SU-DHL-6 (cell line): ENCODE measurements around the gene LAYN.

Experiments
- H2AFZ ChIP-seq: fragments of 200-600 bp; sonication (generic); 2 replicates; pipeline ENCODE4 v1.6.1; 2014; ENCODE audit warnings: low read depth, mild to moderate bottlenecking, moderate library complexity, mixed read lengths, antibody characterized with exemption, low read length; ENCODE audit not compliant: severe bottlenecking
- H3F3A ChIP-seq: fragments of 200-600 bp; shearing (Covaris generic); 2 replicates; pipeline ENCODE4 v1.6.0; 2016; ENCODE audit warnings: antibody characterized with exemption, mild to moderate bottlenecking; ENCODE audit not compliant: insufficient read depth
- H3K27ac ChIP-seq: fragments of 200-600 bp; sonication (generic); 2 replicates; pipeline ENCODE4 v1.5.1; 2016; ENCODE audit warnings: low read depth, mild to moderate bottlenecking, low read length, moderate library complexity, mixed read lengths
- H3K27me3 ChIP-seq: fragments of 200-600 bp; sonication (generic), shearing (Covaris generic); 2 replicates; pipeline ENCODE4 v1.6.0; 2014; ENCODE audit warnings: mild to moderate bottlenecking, low read length
- H3K36me3 ChIP-seq: fragments of 200-600 bp; sonication (generic); 2 replicates; pipeline ENCODE4 v1.6.1; 2014; ENCODE audit warnings: mild to moderate bottlenecking, low read length, mixed read lengths
- H3K4me2 ChIP-seq: fragments of 300-600, 200-600 bp; shearing (Covaris generic), sonication (generic); 2 replicates; pipeline ENCODE4 v1.6.0; 2014; ENCODE audit warnings: low read length, low read depth, mild to moderate bottlenecking; ENCODE audit not compliant: poor library complexity, severe bottlenecking
- H3K4me3 ChIP-seq: fragments of 200-600 bp; sonication (generic); 2 replicates; pipeline ENCODE4 v1.5.1; 2014; ENCODE audit warnings: antibody characterized with exemption, low read length, mild to moderate bottlenecking, mixed read lengths; ENCODE audit not compliant: insufficient read depth, poor library complexity, severe bottlenecking
- H3K79me2 ChIP-seq: fragments of 200-600 bp; sonication (generic); 2 replicates; pipeline ENCODE4 v1.6.1; 2014; ENCODE audit warnings: mild to moderate bottlenecking, low read length, moderate library complexity; ENCODE audit not compliant: insufficient read depth
- H3K9ac ChIP-seq: fragments of 200-600 bp; sonication (generic); 2 replicates; pipeline ENCODE4 v1.7.0; 2014; ENCODE audit warnings: mild to moderate bottlenecking, low read length
- H3K9me2 ChIP-seq: fragments of 200-600 bp; sonication (generic); replicated peaks from 2 replicates; pipeline ENCODE4 v1.6.1; 2014; ENCODE audit warnings: low read length; ENCODE audit not compliant: insufficient read depth
- H3K9me3 ChIP-seq: fragments of 200-600 bp; sonication (generic); 2 replicates; pipeline ENCODE4 v1.6.1; 2014; ENCODE audit warnings: low read length, mixed read lengths; ENCODE audit not compliant: insufficient read depth
- H4K20me1 ChIP-seq: fragments of 200-600 bp; sonication (generic); 2 replicates; pipeline ENCODE4 v1.6.1; 2014; ENCODE audit warnings: low read depth, mild to moderate bottlenecking, antibody characterized with exemption, low read length, moderate library complexity, mixed read lengths
- EZH2phosphoT487 ChIP-seq: fragments of 200-600 bp; sonication (generic), shearing (Covaris generic); conservative IDR thresholded peaks from 2 replicates; pipeline ENCODE4 v1.6.1; 2018; ENCODE audit warnings: mild to moderate bottlenecking, antibody characterized with exemption, low read length, moderate library complexity, mixed read lengths
- TF ChIP-seq, protein P1 (sequence below): fragments of 200-600 bp; sonication (generic); IDR thresholded peaks from one replicate; pipeline ENCODE4 v1.5.1; 2017; ENCODE audit warnings: antibody characterized with exemption, mild to moderate bottlenecking, low read length, moderate library complexity; ENCODE audit not compliant: insufficient read depth, poor library complexity, severe bottlenecking

The LAYN gene

DNA sequence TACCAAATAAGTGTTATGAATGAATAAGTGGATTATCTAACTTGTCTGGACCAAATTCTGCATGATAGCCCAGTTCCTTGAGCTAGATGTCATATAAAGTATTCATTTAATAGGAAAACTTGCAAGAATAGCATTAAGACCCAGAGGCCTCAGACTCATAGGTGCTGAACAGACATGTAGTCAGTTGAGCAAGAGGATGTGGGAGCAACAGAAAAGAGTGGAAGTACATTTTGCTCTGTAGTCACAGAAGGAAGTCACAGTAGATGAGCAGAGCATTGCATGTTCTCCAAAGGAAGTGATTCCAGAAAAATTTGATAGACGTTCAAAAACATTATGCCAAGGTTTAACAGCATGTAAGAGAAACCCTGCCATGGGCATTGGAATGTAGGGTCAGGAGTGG is 16.5 kb upstream of the LAYN start:
- H3K4me2 ChIP-seq, result no peak overlapping the region
- H3K27ac ChIP-seq, result no peak overlapping the region
- no peaks in the 10 kb centered on the region for H3F3A ChIP-seq

DNA sequence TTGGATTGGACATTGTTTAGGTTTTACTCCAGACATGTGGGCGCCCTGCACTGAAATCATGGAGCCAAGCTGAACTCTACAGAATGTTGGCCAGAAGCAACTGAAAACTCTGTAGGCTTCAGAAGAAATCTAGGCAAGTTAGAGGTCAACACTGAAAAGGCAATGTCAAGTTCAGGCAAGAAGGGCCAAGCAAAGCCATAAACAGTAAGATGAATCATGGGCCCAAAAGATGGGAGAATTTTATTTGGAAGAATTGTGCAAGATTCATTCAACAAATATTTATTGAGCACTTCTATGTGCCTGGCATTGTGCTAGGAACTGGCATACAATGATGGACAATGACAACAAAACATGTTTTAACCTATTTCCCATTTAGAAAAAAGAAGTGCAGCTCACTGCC is 15.1 kb upstream of the LAYN start:
- Histone ChIP-seq H3K79me2 (no peaks in the 10 kb centered on the region), H3K4me3 (no peak overlapping the region), H2AFZ (no peak overlapping the region), H3K36me3 (no peaks in the 10 kb centered on the region), H3F3A (no peaks in the 10 kb centered on the region), H3K27me3 (no peaks in the 10 kb centered on the region), H3K9me3 (no peaks in the 10 kb centered on the region), H4K20me1 (no peaks in the 10 kb centered on the region), H3K9me2 (no peaks in the 10 kb centered on the region), H3K27ac (no peak overlapping the region), H3K9ac (no peak overlapping the region), H3K4me2 (no peak overlapping the region)
- TF ChIP-seq, protein P1, sequence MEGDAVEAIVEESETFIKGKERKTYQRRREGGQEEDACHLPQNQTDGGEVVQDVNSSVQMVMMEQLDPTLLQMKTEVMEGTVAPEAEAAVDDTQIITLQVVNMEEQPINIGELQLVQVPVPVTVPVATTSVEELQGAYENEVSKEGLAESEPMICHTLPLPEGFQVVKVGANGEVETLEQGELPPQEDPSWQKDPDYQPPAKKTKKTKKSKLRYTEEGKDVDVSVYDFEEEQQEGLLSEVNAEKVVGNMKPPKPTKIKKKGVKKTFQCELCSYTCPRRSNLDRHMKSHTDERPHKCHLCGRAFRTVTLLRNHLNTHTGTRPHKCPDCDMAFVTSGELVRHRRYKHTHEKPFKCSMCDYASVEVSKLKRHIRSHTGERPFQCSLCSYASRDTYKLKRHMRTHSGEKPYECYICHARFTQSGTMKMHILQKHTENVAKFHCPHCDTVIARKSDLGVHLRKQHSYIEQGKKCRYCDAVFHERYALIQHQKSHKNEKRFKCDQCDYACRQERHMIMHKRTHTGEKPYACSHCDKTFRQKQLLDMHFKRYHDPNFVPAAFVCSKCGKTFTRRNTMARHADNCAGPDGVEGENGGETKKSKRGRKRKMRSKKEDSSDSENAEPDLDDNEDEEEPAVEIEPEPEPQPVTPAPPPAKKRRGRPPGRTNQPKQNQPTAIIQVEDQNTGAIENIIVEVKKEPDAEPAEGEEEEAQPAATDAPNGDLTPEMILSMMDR, result no peak
- no peak for TF ChIP-seq EZH2phosphoT487

More for the DNA sequence above, 16.5 kb upstream of the LAYN start:
- TF ChIP-seq EZH2phosphoT487, result no peak
- TF ChIP-seq, protein P1, result no peak
- H2AFZ ChIP-seq, result no peak overlapping the region
- no peaks in the 10 kb centered on the region for H4K20me1 ChIP-seq
- no peaks in the 10 kb centered on the region for H3K36me3 ChIP-seq
- H3K79me2 ChIP-seq, result no peaks in the 10 kb centered on the region
- H3K27me3 ChIP-seq, result no peaks in the 10 kb centered on the region
- H3K9me2 ChIP-seq, result no peaks in the 10 kb centered on the region
- H3K9ac ChIP-seq, result no peak overlapping the region
- H3K9me3 ChIP-seq, result no peaks in the 10 kb centered on the region
- H3K4me3 ChIP-seq, result no peak overlapping the region

DNA sequence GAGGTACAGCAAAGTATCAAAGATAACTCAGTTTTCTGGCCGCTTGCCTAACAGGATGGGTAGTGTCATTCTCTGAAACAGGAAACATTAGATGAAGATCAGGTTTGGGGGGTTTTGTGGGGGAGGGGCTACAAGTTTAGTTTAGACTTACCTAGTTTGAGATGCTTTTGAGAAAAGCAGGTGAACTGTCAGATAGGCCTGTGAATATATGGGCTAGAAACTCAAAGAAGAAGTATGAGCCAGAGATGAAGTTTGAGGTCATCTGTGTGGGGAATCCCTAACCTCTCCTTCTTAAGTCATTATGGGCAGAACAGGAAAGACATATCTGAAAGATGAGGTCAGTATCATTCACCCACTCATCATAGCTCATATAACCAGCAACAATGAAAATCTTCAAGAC is 14.0 kb upstream of the LAYN start:
- Histone ChIP-seq H3F3A (no peaks in the 10 kb centered on the region), H3K27ac (no peak overlapping the region), H2AFZ (no peak overlapping the region), H3K9me2 (no peaks in the 10 kb centered on the region), H3K4me2 (no peak overlapping the region), H3K9me3 (no peaks in the 10 kb centered on the region), H3K36me3 (no peaks in the 10 kb centered on the region), H3K4me3 (no peak overlapping the region), H3K9ac (no peak overlapping the region), H3K79me2 (no peaks in the 10 kb centered on the region), H4K20me1 (no peaks in the 10 kb centered on the region), H3K27me3 (no peaks in the 10 kb centered on the region)
- TF ChIP-seq, protein P1, result no peak
- TF ChIP-seq EZH2phosphoT487, result no peak

DNA sequence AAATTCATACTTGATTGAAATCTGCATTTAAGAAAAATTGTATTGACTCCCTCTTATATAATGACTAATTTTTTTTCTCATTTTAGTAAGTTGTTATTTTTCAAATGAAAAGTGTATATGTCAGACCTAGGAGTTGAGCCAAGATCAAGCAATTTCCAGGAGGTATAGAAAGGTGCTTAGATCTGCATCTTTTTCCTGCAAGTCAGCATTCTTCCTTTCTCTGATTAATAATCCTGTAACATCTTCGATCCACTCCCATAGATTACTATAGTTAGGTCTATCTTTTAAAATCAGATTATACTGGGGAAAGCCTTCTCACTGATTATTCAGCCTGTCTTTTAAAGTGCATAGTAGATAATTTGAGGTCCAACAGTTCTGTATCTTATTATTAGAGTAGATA is 13.2 kb upstream of the LAYN start:
- H3K27ac ChIP-seq, result no peak overlapping the region
- no peak for TF ChIP-seq EZH2phosphoT487
- TF ChIP-seq, protein P1, result no peak

More for the DNA sequence above, 13.2 kb upstream of the LAYN start:
- Histone ChIP-seq H3K9me2 (no peaks in the 10 kb centered on the region), H3K36me3 (no peaks in the 10 kb centered on the region), H3K9me3 (no peaks in the 10 kb centered on the region), H3K4me2 (no peak overlapping the region), H3K9ac (no peak overlapping the region), H2AFZ (no peak overlapping the region), H3K4me3 (no peak overlapping the region), H3F3A (no peaks in the 10 kb centered on the region), H4K20me1 (no peaks in the 10 kb centered on the region), H3K79me2 (no peaks in the 10 kb centered on the region), H3K27me3 (no peaks in the 10 kb centered on the region)
